Activated CD4-positive, CD25-positive, alpha-beta regulatory T cell (primary cell): ENCODE measurements around the gene CDC42SE1.
"Not testable (repeated sequence)": the region's sequence is repeated elsewhere in the genome, so short reads cannot be mapped to it uniquely, and the experiment has no call there.

Experiments used
- DNase-seq, 4 experiments: peaks; one replicate each; lab custom pipeline; 2025; lab: John Stamatoyannopoulos, UW

Gene CDC42SE1, protein sequence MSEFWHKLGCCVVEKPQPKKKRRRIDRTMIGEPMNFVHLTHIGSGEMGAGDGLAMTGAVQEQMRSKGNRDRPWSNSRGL

DNA sequence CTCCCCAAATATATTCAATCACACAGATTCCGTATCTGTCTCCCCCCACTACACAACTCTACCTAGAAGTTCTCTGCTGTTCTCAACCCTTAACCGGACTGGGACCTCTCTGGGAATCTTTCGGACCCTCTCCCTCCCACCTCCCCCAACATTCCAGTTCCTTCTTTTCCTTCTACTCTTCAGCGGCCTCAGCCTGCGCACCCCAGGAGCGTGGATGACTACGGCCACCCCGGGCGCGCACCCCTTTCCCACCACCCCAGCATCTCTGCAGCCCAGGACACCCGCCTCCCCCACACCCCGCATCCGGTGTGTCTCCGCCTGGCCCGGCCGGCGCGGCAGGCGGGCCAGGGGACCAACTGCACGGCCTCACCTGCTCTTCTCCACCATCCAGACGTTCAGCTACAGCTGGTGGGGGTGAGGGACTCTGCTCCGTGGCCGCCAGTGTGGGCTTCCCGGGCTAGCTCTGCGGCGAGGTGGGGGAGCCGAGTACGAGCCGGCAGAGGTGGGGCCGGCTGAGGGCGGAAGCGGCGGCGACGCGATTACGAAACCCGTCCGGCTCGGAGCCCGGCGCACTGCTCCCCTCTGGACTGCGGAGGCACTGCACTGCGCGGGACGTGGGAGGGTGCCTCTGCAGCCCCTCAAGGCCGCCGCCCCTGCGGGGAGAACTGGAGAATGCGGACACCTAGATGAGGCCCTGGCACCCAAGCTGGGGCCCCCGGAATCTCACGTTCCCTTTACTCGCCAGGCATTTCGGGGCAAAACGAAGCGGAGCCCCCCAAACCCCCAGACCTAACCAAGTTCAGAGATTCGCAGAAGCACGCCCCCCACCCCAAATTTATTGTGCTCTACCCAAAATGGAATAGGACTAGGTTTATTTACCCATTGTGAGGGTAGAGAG, at the start of gene CDC42SE1:
Gene CDC42SE1, minus strand, starts transcription at position 514 of the 898 bp plus-strand sequence. CDS start 3,892 bp downstream, outside the sequence.
- DNase-seq = peak; percentile 52 to 79 (median 70)

- no peak for DNase-seq
Measured at GRCh38 chr1:151108331-151108730, 48.9 kb upstream of the CDC42SE1 start.

DNA sequence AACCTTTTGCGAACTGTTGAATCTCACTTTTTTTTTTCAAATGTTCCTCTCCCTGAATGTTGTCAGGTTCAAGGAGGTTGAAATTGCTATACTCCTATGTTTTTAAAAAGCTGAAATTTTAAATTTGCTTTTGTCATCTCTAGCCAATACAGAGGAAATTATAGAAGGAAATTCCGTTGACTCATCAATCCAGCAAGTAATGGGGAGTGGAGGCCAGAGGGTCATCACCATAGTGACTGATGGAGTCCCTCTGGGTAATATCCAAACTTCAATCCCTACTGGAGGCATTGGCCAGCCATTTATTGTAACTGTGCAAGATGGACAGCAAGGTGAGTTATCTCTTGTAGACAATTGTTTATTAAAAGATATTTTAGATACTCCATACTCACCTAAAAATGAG, 47.5 kb upstream of the CDC42SE1 start:
- no peak for DNase-seq

DNA sequence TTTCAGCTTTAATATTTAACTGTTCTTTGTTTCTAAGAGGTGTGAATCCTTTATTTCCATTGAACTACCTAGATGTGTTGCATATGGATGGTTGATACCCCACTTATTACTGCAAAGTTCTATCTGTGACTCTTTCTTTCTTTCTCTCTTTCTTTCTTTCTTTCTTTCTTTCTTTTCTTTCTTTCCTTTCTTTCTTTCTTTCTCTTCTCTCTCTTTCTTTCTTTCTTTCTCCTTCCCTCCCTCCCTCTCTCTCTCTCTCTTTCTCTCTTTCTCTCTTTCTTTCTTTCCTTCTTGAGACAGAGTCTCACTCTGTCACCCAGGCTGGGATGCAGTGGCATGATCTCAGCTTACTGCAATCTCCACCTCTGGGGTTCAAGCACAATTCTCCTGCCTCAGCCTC, 45.2 kb upstream of the CDC42SE1 start:
- DNase-seq = no peak

DNA sequence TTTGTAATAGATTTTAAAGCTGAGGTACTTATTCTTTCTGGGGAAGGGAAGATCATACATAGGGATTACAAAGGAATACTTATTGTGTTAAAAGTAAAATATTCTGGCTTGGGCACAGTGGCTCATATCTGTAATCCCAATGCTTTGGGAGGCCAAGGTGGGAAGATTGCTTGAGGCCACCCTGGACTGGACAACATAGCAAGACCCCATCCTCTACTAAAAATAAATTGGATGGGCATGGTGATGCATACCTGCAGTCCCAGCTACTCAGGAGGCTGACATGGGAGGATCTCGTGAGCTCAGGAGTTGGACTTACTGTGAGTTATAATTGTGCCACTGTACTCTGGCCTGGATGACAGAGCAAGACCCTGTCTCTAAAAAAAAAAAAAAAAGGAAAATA, 38.7 kb upstream of the CDC42SE1 start:
- DNase-seq = no peak

GRCh38 chr1:151097426-151097825, 38.0 kb upstream of the CDC42SE1 start:
- not testable (repeated sequence) for DNase-seq

GRCh38 chr1:151085953-151086559, 26.6 kb upstream of the CDC42SE1 start:
- DNase-seq = no peak

DNA sequence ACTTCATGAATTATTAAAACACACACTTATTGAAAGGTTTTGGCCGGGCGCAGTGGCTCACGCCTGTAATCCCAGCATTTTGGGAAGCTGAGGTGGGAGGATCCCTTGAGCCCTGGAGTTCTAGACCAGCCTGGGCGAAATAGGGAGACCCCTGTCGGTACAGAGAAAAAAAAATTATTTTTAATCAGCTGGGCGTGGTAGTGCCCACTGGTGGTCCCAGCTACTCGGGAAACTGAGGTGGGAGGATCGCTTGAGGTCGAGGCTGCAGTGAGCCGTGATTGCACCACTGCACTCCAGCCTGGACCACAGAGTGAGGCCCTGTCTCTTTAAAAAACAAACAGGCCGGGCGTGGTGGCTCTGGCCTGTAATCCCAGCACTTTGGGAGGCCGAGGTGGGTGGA, 12.8 kb upstream of the CDC42SE1 start:
- DNase-seq = no peak

GRCh38 chr1:151070474-151071276, 11.3 kb upstream of the CDC42SE1 start, which contains the start of gene GABPB2:
TSS of gene GABPB2 (plus strand) at chr1:151070761. CDS start at chr1:151088190, 17,429 bp downstream.
- DNase-seq = peak; percentile 70 to 79 (median 75)

DNA sequence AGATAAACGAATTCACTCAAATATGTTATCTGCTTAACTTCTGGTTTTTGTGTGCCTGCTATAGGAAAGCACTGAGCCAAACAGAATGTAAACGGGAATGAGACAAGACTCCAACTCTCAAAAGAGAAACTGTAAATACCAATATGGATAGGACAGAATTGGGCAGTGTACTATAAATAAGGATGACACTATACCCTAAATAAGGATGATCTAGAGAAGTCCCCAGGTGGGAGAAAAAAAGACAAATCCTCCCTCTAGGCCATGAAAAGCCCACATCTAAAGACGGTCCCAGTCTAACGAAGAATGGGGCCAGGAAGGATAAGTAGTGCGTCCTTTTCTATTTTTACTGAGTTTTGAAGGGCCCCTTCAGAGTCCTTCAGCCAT, 9.7 kb upstream of the CDC42SE1 start:
- DNase-seq = no peak

DNA sequence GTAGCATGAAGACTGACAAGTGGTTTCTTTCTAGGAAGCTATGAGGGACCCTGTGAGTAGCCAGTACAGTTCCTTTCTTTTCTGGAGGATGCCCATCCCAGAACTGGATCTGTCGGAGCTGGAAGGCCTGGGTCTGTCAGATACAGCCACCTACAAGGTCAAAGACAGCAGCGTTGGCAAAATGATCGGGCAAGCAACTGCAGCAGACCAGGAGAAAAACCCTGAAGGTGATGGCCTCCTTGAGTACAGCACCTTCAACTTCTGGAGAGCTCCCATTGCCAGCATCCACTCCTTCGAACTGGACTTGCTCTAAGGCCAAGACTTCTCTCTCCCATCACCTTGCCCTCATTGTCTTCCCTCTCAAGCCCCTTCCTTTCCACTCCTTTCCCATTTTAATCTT, 7.8 kb upstream of the CDC42SE1 start:
- DNase-seq = no peak

DNA sequence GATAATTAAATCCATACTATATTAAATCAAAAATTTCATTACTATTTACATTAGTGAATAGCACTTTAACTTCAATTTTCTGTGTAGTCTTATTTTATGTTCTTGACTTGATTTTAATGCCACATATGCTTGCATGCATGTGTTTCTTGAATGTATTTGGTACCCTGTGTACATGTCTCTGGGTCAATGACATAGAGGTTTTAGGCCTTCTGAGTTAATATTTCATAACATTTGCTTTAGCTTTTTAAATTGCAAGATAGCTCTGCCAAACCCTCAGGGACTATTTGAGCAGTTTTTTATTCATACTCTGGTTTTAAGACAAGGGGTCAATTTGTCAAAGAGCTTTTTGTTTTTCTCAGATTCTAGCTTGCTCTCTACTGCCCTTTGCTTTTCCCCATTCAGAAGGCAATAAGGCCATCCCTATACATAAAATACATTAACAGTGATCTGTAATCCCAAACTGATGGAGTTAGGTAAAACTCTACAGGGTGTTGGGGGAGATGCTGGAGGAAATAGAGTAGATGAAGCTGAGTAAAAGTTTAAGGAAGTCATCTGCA, 5.7 kb upstream of the CDC42SE1 start:
- DNase-seq = no peak

DNA sequence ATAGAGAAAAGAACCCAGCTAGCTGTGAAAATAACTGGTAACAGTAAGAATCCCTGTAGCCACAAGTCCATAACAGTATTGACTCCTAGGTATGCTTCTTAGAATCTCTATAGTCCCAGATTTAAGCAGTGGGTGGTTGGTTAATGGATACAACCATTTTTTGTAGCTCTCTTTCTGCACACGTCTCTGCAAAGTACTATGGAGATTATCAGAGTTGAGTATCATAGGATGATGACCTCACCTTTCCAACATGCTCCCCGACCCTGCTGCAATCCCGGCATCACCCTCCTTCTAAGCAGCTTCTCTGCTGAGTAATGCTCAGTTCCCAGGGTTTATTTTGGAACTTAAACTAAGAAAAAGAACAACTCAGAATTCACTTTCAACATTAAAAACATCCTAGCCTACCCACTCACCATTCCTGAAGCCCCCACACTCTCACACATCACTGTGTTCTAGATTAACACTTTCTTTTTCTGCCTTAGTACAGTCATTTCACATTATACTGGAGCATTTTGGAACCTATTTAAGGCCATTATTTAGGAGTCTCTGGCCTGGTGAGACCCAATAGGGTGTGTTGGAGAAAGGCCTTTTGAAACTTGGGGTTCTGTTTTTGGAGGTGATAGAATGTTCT, 3.4 kb upstream of the CDC42SE1 start:
- no peak for DNase-seq

DNA sequence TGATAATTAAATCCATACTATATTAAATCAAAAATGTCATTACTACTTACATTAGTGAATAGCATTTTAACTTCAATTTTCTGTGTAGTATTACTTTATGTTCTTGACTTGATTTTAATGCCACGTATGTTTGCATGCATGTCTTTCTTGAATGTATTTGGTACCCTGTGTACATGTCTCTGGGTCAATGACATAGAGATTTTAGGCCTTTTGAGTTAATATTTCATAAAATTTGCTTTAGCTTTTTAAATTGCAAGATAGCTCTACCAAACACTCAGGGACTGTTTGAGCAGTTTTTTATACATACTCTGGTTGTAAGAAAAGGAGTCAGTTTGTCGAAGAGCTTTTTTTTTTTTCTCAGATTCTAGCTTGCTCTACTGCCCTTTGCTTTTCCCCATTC, 2.3 kb upstream of the CDC42SE1 start:
- DNase-seq = no peak

DNA sequence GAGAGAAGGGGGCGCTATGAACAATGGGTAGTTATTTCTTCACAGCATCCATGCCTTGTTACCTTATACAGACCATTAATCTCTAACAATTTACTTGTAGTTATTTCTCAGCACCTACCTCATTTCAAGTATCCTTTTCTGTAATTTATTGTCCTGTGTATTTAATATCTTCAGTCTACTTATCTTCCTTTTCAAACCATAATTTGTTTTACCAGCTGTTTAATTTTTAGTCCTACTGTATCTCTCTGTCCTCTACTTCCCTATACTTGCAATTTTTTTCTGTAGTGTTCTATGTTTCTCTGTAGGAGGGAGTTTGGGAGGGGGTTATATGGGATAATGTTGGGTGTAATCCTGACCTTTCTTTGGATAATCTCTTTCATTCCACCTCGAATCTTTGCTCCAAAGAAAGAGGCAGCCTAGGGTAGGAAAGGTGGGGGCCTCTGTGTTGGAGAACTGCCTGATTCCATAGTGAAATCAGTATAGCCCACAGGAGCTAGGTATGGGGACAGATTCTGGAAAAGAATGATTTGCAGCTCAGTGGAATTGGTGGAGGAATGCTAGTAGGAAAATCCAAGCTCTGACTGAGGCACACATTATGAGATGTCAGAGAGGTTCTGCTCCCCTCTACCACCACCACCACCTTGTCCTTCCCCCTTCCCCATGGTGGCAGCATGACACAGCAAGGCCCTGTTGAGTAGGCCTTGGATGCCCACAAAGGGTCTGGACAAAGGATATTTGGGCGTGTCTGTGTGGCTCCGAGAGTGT, 1.4 kb upstream of the CDC42SE1 start:
- DNase-seq = no peak

- no peak for DNase-seq
Measured at GRCh38 chr1:151060007-151060656, 710 bp upstream of the CDC42SE1 start, which contains the start of gene MLLT11. TSS of gene MLLT11 (plus strand) at chr1:151060397. CDS start at chr1:151067225, 6,828 bp downstream.

DNA sequence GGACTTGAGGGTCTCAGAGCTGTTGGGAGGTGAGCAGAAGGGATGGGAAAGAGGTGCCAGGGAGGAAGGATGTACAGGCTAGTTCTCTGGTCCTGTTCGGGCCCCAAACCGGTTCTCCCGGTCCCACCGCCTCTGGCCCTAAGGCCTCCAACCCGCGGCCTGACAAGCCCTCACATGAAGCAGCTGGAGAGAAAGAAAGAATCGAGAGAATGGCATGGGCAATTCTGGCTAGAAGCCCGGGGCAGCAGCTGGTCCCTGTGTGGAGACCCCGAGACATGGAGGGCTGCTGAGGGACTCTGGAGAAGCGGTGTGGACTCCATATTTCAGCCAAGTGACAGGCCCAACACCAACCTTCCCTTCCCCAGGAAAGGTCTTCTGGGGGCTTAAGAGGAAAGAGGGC, 730 bp downstream of the CDC42SE1 start:
- DNase-seq = no peak

- DNase-seq = no peak
Measured at GRCh38 chr1:151056149-151056548, 3.3 kb downstream of the CDC42SE1 start.

DNA sequence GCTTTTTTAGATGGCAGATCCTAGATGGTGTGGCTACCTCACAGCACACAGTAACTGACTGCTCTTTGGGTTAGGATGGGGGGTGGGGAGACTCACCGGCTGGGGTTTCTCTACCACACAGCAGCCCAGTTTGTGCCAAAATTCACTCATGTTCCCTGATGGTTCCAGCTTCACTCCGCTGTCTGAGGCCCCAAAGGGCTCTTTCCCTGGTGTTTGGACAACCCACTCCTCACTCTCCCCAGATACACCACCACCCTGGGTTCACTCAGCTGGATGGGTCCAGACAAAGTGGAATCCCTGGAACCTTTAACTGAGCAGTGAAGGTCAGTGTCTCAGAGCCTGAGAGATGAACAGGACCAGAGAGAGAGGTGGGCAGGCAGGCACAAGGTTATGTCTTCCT, 3.8 kb downstream of the CDC42SE1 start:
- DNase-seq = no peak

GRCh38 chr1:151054971-151055547, 4.4 kb downstream of the CDC42SE1 start:
- no peak for DNase-seq
